CD4-positive, alpha-beta T cell treated with Interleukin-15 for 1 hour (primary cell): ENCODE results near the gene AGRN.
"Not testable (repeated sequence)": the region's sequence is repeated elsewhere in the genome, so short reads cannot be mapped to it uniquely, and the experiment has no call there.

Experiments
- DNase-seq: peaks from one replicate; pipeline ENCODE4 v3.0.0-alpha.2; 2020

AGRN gene

DNA sequence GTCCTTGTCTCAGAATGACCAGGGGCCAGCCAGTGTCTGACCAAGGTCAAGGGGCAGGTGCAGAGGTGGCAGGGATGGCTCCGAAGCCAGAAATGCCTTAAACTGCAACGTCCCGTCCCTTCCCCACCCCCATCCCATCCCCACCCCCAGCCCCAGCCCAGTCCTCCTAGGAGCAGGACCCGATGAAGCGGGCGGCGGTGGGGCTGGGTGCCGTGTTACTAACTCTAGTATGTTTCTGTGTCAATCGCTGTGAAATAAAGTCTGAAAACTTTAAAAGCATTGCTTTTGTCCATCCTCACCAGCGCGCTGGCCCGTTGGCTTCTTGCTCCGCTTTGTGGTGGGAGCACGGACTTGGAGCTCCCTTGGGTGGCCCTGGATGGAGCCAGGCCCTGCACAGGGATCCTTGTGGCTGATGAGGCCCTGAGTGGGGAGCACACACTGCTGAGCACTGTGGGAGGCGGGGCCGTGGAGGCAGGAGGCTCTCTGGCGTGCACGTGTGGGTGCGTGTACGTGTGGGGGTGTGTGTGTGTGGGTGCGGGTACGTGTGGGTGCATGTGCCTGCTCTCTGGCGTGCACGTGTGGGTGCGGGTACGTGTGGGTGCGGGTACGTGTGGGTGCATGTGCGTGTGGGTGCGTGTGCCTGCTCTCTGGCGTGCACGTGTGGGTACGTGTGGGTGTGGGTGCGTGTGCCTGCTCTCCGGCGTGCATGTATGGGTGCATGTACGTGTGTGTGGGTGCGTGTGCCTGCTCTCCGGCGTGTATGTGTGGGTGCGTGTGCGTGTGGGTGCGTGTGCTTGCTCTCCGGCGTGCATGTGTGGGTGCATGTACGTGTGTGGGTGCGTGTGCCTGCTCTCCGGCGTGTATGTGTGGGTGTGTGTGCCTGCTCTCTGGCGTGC, 36.2 kb downstream of the AGRN start:
- DNase-seq = no peak

DNA sequence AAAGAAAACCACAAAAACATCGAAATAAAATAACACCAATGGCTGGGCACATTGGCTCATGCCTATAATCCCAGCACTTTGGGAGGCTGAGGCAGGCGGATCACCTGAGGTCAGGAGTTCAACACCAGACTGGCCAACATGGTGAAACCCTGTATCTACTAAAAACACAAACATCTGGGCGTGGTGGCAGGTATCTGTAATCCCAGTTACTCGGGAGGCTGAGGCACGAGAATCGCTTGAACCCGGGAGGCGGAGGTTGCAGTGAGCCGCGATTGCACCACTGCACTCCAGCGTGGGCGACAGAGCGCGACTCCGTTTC, 37.8 kb downstream of the AGRN start:
- not testable (repeated sequence) for DNase-seq

GRCh38 chr1:1058088-1058905, 38.4 kb downstream of the AGRN start:
- DNase-seq = no peak

DNA sequence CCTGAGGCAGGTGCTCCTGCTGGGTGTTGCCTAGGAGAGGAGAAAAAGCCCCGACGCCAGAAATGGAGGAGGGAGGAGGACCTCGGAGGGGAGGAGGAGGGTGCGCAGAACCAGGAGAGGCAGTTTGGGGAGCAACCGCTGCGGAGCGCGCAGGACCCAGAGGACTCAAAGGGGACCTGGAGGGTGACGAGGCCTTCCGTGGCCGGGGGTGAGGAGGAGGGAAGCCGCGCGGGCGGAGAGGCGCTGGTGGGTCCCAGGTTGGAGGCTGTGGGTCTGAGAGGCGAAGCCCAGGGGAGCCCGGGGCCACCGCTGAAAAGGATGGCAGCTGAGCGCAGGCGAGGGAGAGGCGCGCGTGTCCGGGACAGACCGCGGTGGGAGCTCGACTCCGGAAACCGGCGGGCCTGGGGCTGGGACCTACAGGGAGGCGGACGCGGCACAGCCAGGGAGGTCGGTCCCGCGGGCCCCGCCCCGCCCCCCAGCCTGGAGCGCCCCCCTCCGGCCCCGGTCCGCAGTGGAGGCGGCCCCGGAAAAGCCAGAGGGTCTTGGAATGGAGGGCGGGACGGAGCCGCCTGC, 39.1 kb downstream of the AGRN start:
- no peak for DNase-seq

- DNase-seq = peak; percentile 89
Observed at GRCh38 chr1:1059494-1060280, 39.8 kb downstream of the AGRN start.

DNA sequence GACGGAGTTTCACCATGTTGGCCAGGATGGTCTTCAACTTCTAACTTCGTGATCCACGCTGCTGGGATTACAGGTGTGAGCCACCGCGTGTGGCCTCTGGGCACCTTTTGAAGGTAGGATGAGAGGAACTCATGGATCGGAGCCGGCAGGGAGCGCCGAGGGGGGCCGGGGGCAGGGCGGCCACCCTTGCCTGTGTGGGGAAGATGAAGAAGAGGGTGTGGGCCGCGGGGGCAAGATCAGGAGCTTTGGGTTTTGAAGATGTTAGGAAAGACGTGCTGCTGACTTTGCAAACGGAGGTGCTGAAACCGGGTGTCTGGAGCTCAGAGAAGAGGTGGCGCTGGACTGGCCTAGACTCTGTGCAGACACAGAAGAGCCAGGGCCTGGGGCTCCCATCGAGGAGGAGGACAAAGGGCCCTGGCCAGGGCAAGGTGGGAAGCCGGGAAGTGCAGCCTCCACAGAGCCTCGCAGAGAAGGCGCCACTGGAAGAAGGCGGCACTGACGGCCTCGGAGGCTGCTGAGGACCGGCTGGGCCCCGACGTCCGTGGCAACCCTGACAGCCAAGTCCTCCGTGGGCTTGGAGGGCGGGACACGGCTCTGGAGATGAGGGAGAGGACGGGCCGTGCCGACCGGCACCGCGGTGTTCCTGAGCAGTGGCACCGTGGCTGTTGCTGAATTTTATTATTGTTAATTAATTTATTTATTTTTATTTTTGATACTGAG, 40.5 kb downstream of the AGRN start:
- no peak for DNase-seq

DNA sequence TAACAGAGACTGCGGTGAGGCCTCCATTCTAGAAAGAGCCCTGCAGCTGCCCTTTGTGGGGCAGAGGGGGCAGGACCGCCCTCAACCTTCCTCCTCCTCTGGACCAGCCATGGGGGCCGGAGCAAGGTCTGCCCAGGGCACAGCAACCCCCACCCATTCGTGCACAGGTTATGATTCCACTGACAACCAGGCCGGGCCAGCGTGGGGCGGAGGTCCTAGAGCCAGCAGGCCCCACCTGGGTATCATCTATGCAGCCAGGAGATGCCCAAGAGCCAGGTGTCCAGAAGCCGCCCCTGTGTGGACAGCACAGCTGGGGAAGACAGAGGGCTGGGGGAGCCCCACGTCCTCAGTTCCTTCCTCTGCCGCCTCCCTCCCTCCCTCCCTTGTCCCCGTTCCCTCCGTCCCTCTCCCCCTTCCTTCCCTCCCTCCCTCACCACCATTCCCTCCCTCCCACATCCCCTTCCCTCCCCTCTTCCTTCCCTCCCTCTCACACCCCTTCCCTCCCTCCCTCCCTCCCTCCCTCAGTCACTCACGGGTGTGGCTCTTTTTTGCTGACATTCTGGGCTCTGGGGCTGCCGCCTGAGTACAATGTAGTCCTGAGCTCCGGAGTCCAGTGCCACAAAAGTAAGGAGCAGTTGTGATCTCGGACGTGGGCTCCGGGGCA, 41.9 kb downstream of the AGRN start:
- no peak for DNase-seq

DNA sequence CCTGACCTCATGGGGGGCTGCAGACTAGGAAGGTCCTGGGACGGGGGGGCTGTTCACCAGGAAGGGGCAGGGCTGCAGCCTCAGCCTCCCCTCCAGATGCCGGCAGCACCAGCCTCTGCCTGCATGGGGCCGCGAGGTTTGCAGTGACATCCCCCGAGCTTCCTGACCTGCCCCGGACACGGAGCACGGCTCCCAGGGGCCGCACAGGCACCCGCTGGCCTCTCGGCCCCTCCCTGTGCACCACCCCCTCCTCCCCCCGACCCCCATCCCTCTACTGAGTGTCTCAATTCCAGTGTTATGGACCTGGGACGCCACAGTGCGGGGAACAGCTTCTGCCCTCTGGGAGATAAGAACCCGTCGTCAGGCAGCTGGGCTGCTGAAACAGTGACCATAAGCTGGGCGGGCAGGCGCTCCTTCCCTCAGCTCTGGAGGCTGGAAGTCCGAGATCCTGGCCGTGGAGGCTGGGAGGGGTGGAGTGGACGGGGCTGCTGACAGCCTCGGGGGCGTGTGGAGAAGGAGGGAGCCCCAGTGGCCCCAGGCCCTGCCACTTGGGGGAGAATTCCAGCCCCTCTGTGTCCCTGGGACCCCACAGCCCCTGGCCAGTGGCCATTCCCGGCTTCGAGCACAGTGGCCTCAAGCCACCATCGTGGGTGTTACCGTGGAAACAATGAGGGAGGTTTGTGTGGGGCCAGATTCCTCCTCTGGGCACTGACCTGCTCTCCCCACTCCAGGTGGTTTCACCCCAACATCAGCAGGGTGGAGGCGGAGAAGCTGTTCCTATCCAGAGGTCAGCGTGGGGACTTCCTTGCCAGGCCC, 42.6 kb downstream of the AGRN start:
- no peak for DNase-seq

- no peak for DNase-seq
Observed at GRCh38 chr1:1063261-1063944, 43.5 kb downstream of the AGRN start.

GRCh38 chr1:1063945-1064831, 44.3 kb downstream of the AGRN start:
- peak; percentile 88 for DNase-seq

DNA sequence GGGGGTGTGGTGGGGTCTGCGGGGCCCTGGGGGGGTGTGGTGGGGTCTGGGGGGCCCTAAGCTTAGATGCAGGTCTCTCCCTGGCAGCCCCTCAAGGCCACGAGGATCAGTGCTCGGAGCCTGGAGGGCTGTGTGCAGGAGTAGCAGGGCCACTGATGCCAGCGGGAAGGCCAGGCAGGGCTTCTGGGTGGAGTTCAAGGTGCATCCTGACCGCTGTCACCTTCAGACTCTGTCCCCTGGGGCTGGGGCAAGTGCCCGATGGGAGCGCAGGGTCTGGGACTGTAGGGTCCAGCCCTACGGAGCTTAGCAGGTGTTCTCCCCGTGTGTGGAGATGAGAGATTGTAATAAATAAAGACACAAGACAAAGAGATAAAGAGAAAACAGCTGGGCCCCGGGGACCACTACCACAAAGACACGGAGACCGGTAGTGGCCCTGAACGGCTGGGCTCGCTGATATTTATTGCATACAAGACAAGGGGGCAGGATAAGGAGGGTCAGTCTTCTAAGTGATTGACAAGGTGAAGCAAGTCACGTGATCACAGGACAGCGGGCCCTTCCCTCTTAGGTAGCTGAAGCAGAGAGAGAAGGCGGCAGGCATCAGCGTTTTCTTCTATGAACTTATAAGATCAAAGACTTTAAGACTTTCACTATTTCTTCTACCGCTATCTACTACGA, 45.5 kb downstream of the AGRN start:
- no peak for DNase-seq

GRCh38 chr1:1065940-1066304, 46.0 kb downstream of the AGRN start:
- DNase-seq = not testable (repeated sequence)

GRCh38 chr1:1066403-1067283, 46.7 kb downstream of the AGRN start:
- DNase-seq = no peak

DNA sequence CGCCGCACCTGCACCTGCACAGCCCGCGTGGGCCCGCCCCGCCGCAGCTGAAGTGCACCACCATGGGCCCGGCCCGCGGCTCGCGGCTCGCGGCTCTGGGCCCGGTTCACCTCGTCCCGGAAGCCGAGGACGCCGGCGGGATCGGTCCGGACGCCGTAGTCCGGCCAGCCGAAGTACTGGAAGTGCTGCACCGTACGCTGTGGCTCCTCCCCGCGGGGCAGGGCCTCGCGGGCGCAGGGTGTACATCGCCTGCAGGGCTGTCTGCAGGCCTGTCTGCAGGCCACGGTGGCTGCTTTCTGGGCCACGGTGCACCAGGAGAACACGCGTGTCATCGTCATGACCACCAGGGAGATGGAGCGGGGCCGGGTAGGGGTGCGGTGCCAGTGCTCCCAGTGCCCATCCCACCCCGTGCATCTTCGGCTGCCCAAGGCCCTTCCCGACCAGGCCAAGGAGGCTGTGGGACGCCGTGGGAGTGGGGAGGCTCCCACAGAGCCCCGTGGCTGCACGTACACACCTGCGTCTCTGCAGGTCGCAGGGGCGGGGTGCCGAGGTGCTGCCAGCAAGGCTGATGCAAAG, 47.5 kb downstream of the AGRN start:
- DNase-seq = no peak

- DNase-seq = no peak
Observed at GRCh38 chr1:1067860-1068516, 48.1 kb downstream of the AGRN start.

DNA sequence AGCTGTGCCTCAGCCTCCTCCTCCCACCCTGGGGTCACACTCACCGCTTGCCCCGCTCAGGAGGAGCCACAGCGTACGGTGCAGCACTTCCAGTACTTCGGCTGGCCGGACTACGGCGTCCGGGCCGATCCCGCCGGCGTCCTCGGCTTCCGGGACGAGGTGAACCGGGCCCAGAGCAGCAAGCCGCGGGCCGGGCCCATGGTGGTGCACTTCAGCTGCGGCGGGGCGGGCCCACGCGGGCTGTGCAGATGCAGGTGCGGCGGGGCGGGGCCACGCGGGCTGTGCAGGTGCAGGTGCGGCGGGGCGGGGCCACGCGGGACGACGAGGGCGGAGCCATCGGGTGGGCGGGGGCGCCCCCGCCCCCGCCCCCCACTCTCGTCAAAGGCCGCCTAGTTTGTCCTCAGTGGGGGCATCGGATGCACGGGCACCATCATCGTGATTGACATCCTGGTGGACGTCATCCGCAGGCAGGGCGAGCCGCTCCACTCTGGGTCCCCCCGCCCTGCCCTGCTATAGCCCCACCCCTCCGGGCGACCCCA, 48.7 kb downstream of the AGRN start:
- DNase-seq = peak; percentile 77
